B cell (primary cell): ENCODE results near the gene FGFR2. TPM values are rescaled to one million over a fixed set of nuclear protein-coding genes. Genes with fewer than 3 reads are reported as not detected.

Source experiments
- ATAC-seq: fragments of 200-7000 bp; cut with Tn5 transposase; one replicate; pipeline ENCODE4 v1.10.0; 2021; ENCODE audit warnings: low read depth, mild to moderate bottlenecking, moderate number of reproducible peaks, moderate library complexity
- CTCF ChIA-PET: fragments of 350-600 bp; sonication (Branson Sonifier 250); formaldehyde crosslinking; loops from one replicate; lab custom pipeline; 2021; ENCODE audit warnings: antibody characterized with exemption, inconsistent platforms; lab: Charles Lee
- POLR2A ChIA-PET: fragments of 350-600 bp; sonication (Branson Sonifier 250); formaldehyde crosslinking; loops from one replicate; lab custom pipeline; 2021; ENCODE audit warnings: antibody characterized with exemption; lab: Charles Lee
- DNase-seq: peaks from one replicate; pipeline ENCODE4 v3.0.0; 2013
- H2AFZ ChIP-seq: 2 replicates; pipeline ENCODE4 v1.6.1; 2012; ENCODE audit warnings: mild to moderate bottlenecking, low read depth, low read length; ENCODE audit not compliant: insufficient read depth, poor library complexity, severe bottlenecking
- H3K27ac ChIP-seq, 2 donors: 1 replicate in 1 of 2; 2 replicates in 1 of 2; pipeline ENCODE4 v1.5.1; 2012 to 2013; ENCODE audit warnings: low read length in 2 of 2, mild to moderate bottlenecking in 2 of 2, moderate library complexity in 1 of 2
- H3K27me3 ChIP-seq, 4 experiments: fragments of 200-600 bp in 1 of 4; sonication (generic) in 1 of 4; replicated peaks in 1 of 4; 1 replicate in 2 of 4; 2 replicates in 2 of 4; pipeline versions ENCODE4 v1.6.1 to v1.7.0; 2013 to 2016; ENCODE audit warnings: low read length in 3 of 4, mild to moderate bottlenecking in 2 of 4, mixed read lengths in 1 of 4, moderate library complexity in 1 of 4; ENCODE audit not compliant: insufficient read depth in 4 of 4, control insufficient read depth in 3 of 4; ENCODE audit errors: control extremely low read depth in 1 of 4
- H3K36me3 ChIP-seq, 2 experiments: replicated peaks in 1 of 2; 1 replicate in 1 of 2; 2 replicates in 1 of 2; pipeline versions ENCODE4 v1.6.1 to v1.7.1; 2013; ENCODE audit warnings: low read length in 1 of 2; ENCODE audit not compliant: insufficient read depth in 2 of 2, control insufficient read depth in 1 of 2; ENCODE audit errors: control extremely low read depth in 1 of 2, extremely low read depth in 1 of 2
- H3K4me1 ChIP-seq, 2 donors: fragments of 200-600 bp in 1 of 2; sonication (generic) in 1 of 2; 1 replicate in 1 of 2; 2 replicates in 1 of 2; pipeline versions ENCODE4 v1.5.1 to v1.6.1; 2013 to 2017; ENCODE audit warnings: low read length in 2 of 2; ENCODE audit not compliant: control insufficient read depth in 2 of 2, insufficient read depth in 2 of 2
- H3K4me2 ChIP-seq: replicated peaks from 2 replicates; pipeline ENCODE3; 2012; ENCODE audit warnings: mild to moderate bottlenecking, low read depth, low read length; ENCODE audit not compliant: poor library complexity, severe bottlenecking
- H3K4me3 ChIP-seq, 5 experiments: fragments of 200-600 bp in 1 of 5; sonication (generic) in 1 of 5; 1 replicate in 3 of 5; 2 replicates in 2 of 5; pipeline versions ENCODE4 v1.5.1 to v1.7.0; 2011 to 2016; ENCODE audit warnings: low read length in 4 of 5, mild to moderate bottlenecking in 4 of 5, low read depth in 2 of 5, control low read depth in 1 of 5, moderate library complexity in 1 of 5; ENCODE audit not compliant: insufficient read depth in 1 of 5; ENCODE audit errors: control extremely low read depth in 1 of 5, extremely low read depth in 1 of 5
- H3K79me2 ChIP-seq: fragments of 200-600 bp; sonication (generic); one replicate; pipeline ENCODE4 v1.6.0; 2016; ENCODE audit warnings: low read length; ENCODE audit not compliant: control insufficient read depth, insufficient read depth
- H3K9ac ChIP-seq: fragments of 200-600 bp; sonication (generic); 2 replicates; pipeline ENCODE4 v1.6.1; 2017; ENCODE audit warnings: mild to moderate bottlenecking, low read length, moderate library complexity
- H3K9me3 ChIP-seq, 3 donors: one replicate each; pipeline versions ENCODE4 v1.6.1 to v1.7.1; 2013; ENCODE audit warnings: low read length in 2 of 3; ENCODE audit not compliant: control insufficient read depth in 2 of 3, insufficient read depth in 1 of 3; ENCODE audit errors: control extremely low read depth in 1 of 3
- H4K20me1 ChIP-seq: 2 replicates; pipeline ENCODE4 v1.6.0; 2012; ENCODE audit warnings: mild to moderate bottlenecking, low read length; ENCODE audit not compliant: insufficient read depth, control insufficient read depth, poor library complexity, severe bottlenecking
- H3K27ac Mint-ChIP-seq: one replicate; pipeline ENCODE4 v1.8.0; 2021; ENCODE audit warnings: mixed read lengths
- H3K27me3 Mint-ChIP-seq: one replicate; pipeline ENCODE4 v1.8.0; 2021; ENCODE audit warnings: mixed read lengths
- H3K4me1 Mint-ChIP-seq: one replicate; pipeline ENCODE4 v1.8.0; 2021; ENCODE audit warnings: mixed read lengths
- H3K4me3 Mint-ChIP-seq: one replicate; pipeline ENCODE4 v1.8.0; 2021; ENCODE audit warnings: mixed read lengths
- H3K9me3 Mint-ChIP-seq: one replicate; pipeline ENCODE4 v1.8.0; 2022; ENCODE audit warnings: mixed read lengths; ENCODE audit not compliant: insufficient read depth
- CTCF ChIP-seq: fragments of 200-600 bp; IDR thresholded peaks from one replicate; pipeline ENCODE4 v1.8.0; 2022; ENCODE audit warnings: antibody characterized with exemption, mild to moderate bottlenecking
- EZH2 ChIP-seq: IDR thresholded peaks from 2 replicates; pipeline ENCODE4 v1.6.1; 2012; ENCODE audit warnings: borderline replicate concordance, low read depth, mild to moderate bottlenecking, moderate library complexity, low read length; ENCODE audit not compliant: insufficient read depth, poor library complexity, severe bottlenecking
- WGBS: methylation state at CpG from one replicate; pipeline ENCODE4 v1.1.5; 2013; ENCODE audit warnings: missing lambda C conversion rate; ENCODE audit not compliant: insufficient coverage; 5-methylcytosine and 5-hydroxymethylcytosine counted together
- intact Hi-C: fragments of 100-400 bp; cut with micrococcal nuclease; formaldehyde crosslinking; loops from one replicate; pipeline ENCODE4 v1.10.0; 2022
- polyA plus RNA-seq: library from polyadenylated mRNA; depleted of rRNA; stranded (reverse); fragments of >200 nt; gene quantifications from 2 replicates; pipeline ENCODE4 v1.2.3, GENCODE V29; 2012
- total RNA-seq, 2 donors: library from RNA; stranded (reverse); fragments of 120-200 nt in 1 of 2; gene quantifications; 1 replicate in 1 of 2; 2 replicates in 1 of 2; pipeline versions ENCODE4 v1.2.3 to v1.2.4, GENCODE V29; 2013 to 2022

FGFR2 gene
- total and polyA plus RNA-seq, 2 donors (not counting 1 experiment from before 2014, with no cell fraction given) = not detected

- intact Hi-C loops = no loop called here
- no peak overlapping the region for H3K27ac Mint-ChIP-seq
- POLR2A ChIA-PET = no interaction called here
- peaks cover 0 to 13% (median 0%) of the 10 kb centered on the region in 3 donors for H3K9me3 ChIP-seq
- H3K27me3 ChIP-seq = peaks cover 0 to 12% (median 2%) of the 10 kb centered on the region in 4 experiments
- H3K27me3 Mint-ChIP-seq = peaks cover 30% of the 10 kb centered on the region
- H3K4me2 ChIP-seq = no peak overlapping the region
- no peaks in the 10 kb centered on the region for H3K79me2 ChIP-seq
- H3K4me1 Mint-ChIP-seq = peaks cover 2% of the 10 kb centered on the region
- H3K27ac ChIP-seq = no peak overlapping the region
- WGBS = 89% methylated on average over 4 of the region's 7 CpGs
- no peaks in the 10 kb centered on the region for H3K4me1 ChIP-seq
- H3K4me3 Mint-ChIP-seq = no peak overlapping the region
- H3K4me3 ChIP-seq = no peak overlapping the region
- CTCF ChIA-PET = no interaction called here
- H3K9ac ChIP-seq = no peak overlapping the region
- no peaks in the 10 kb centered on the region for H4K20me1 ChIP-seq
- ATAC-seq (no peak), DNase-seq (no peak)
- H3K9me3 Mint-ChIP-seq = no peaks in the 10 kb centered on the region
- TF ChIP-seq CTCF (no peak), EZH2 (no peak)
- H2AFZ ChIP-seq = no peak overlapping the region
- no peaks in the 10 kb centered on the region for H3K36me3 ChIP-seq
These were observed 12.6 kb upstream of the FGFR2 start for GRCh38 chr10:121610798-121611323.

GRCh38 chr10:121609426-121610380, 11.5 kb upstream of the FGFR2 start:
- no peak for ATAC-seq
- intact Hi-C loops = no loop called here
- Histone ChIP-seq H3K27me3 (peaks cover 0 to 12% (median 2%) of the 10 kb centered on the region in 4 experiments), H3K9ac (no peak overlapping the region), H3K79me2 (no peaks in the 10 kb centered on the region), H3K9me3 (peaks cover 0 to 13% (median 0%) of the 10 kb centered on the region in 3 donors), H3K36me3 (no peaks in the 10 kb centered on the region), H3K4me3 (no peak overlapping the region), H3K4me2 (no peak overlapping the region), H3K27ac (no peak overlapping the region), H4K20me1 (no peaks in the 10 kb centered on the region), H3K4me1 (no peaks in the 10 kb centered on the region), H2AFZ (no peak overlapping the region)
- TF ChIP-seq EZH2 = no peak
- no peak for TF ChIP-seq CTCF
- 84% methylated on average over 14 of the region's 17 CpGs for WGBS
- H3K9me3 Mint-ChIP-seq = no peaks in the 10 kb centered on the region
- ChIA-PET CTCF (no interaction called here), POLR2A (no interaction called here)
- peaks cover 34% of the 10 kb centered on the region for H3K27me3 Mint-ChIP-seq
- DNase-seq = no peak
- H3K27ac Mint-ChIP-seq = no peak overlapping the region
- peaks cover 2% of the 10 kb centered on the region for H3K4me1 Mint-ChIP-seq
- H3K4me3 Mint-ChIP-seq = no peak overlapping the region
